NCI-H146 treated with DMSO at 0.1 percent for 48 hours (cell line): ENCODE measurements around the gene HS2ST1.
A peak's percentile ranks its signal among the peaks of the same experiment; 100 is the strongest.
"Not testable (repeated sequence)": the region's sequence is repeated elsewhere in the genome, so short reads cannot be mapped to it uniquely, and the experiment has no call there.

Experiments
- DNase-seq: peaks from one replicate; lab custom pipeline; 2025; ENCODE audit not compliant: unreplicated experiment; lab: John Stamatoyannopoulos, UW

The HS2ST1 gene

DNA sequence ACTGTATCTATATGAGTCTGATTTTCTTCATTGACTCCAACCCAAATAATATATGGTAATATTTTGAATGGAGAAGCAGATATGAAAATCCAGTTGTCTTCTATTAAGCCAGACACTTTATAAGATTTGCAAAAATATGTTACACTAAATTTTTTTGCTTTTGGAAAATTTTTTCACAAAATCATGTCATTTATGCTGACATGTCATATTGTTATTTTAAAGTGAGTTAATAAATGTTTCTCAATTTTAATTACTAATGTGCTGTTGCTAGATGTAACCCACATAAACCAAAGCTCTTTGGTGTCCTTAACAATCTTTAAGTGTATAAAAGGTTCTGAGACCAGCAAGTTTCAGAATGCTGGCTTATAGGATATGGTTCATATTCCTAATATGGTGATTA lies 142.5 kb downstream of the HS2ST1 start:
- no peak for DNase-seq

DNA sequence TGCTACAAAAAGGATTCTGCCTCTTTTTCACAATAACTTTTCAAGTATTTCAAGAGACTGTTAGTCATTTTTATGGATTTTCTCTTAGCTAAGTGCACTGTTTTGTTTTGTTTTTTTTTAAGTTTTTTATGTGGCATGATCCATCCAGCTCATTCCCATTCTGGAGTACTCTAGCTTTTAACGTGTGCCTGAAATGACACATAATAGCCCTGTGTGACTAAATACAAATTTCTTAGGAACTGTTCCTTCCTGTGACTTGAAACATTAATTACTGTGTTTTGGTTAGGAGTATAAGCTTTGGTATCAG lies 143.9 kb downstream of the HS2ST1 start:
- no peak for DNase-seq

DNA sequence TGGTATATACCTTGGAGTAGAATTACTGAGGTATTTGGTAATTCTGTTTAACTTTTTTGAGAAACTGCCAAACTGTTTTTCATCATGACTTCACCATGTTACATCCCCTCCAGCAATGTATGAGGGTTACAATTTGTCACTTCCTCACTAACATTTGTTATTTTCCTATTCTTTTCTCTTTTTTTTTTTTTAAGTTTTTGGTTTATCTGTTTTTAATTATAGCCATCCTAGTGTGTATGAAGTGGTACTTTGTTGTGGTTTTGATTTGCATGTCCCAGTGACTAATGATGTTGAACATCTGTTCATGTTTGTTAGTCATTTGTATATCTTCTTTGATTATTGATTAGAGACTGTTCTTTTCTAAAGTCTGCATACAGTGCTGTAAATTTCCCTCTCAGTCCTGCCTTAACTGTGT lies 147.3 kb downstream of the HS2ST1 start:
- no peak for DNase-seq

DNA sequence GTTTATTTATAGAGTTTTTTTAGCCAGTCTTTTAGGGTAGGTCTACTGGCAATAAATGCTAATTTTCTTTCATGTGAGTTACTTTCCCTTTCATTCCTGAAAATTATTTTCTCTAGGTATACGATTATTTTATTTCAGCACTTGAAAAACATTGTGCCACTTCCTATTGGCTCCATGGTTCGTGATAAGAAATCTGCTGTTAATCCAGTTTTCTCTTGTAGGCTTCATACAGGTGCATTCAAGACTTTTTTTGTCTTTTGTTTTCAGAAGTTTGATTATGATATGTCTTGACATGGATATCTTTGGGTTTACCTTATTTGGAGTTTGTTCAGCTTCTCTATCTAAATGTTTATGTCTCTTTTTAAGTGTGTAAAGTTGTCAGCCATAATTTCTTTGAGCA lies 148.3 kb downstream of the HS2ST1 start:
- DNase-seq, result no peak

DNA sequence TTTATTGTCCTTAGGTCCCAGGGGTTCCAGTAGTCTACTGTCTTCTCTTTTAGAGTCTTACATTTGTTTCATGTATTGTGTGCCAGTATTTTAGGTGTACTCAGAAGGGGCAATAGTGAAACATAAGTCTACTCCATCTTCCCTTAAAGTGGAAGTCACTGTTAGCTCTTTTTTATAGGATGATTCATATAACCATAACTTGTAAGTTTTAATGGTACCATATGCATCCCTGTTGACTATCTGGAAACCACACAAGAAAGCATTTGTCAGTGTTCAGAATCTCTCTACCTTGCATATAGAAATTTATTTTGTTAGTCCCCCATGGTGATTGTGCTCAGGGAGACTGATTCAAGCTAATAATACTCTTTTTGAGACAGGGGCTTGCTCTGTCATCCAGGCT lies 149.9 kb downstream of the HS2ST1 start:
- DNase-seq, result no peak

DNA sequence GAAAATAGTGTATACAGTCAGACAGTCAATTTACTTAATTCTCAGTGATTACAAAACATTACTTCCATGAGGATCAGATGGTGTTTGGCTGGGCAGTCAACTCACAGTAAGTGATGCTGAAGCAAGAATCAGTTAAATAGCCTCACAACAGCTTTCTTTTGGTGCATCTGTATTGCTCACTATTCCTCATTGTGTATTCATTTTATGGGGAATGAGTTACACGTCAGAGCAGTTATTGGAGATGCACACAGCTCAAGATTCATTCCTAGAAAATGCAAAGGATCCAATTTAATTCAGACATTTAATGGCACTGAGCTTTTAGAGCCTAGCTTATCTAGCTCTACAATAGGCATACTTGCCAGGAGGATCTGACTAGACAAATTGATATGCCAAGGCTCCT lies 150.6 kb downstream of the HS2ST1 start:
- DNase-seq, result no peak

DNA sequence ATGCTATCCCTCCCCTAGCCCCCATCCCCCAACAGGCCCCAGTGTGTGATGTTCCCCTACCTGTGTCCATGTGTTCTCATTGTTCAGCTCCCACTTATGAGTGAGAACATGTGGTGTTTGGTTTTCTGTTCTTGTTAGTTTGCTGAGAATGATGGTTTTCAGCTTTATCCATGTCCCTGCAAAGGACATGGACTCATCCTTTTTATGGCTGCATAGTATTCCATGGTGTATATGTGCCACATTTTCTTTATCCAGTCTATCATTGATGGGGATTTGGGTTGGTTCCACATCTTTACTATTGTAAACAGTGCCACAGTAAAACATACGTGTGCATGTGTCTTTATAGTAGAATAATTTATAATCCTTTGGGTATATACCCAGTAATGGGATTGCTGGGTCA lies 152.3 kb downstream of the HS2ST1 start:
- DNase-seq, result not testable (repeated sequence)

DNA sequence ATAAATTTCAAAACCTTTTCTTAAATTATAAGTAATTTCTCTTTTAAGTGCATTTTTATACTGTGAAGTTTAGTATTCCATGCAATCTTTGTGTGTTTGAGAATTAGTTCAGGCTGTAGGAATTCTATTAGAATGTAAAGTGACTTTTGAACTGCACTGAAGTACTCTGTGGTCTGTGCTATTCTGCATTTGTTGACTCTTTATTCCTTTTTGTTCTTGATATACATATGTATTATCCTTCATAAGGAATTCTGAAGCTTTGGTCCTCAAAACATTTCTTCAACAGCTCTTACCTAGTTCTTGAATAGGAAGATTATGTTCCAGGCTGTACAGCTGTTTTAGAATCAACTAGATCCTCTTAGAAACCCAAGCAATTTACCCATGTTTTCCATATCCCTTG lies 158.0 kb downstream of the HS2ST1 start:
- no peak for DNase-seq

DNA sequence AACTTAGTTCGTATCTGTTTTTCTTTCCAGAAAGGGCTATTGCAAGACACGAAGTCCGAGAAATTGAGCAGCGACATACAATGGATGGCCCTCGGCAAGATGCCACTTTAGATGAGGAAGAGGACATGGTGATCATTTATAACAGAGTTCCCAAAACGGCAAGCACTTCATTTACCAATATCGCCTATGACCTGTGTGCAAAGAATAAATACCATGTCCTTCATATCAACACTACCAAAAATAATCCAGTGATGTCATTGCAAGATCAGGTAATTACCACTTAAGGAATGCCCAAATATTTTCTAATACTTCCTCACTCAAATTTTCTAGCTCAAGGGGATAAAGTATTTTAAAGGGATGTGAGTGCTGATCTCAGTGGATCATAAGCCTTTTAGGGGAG lies 158.5 kb downstream of the HS2ST1 start:
- no peak for DNase-seq

DNA sequence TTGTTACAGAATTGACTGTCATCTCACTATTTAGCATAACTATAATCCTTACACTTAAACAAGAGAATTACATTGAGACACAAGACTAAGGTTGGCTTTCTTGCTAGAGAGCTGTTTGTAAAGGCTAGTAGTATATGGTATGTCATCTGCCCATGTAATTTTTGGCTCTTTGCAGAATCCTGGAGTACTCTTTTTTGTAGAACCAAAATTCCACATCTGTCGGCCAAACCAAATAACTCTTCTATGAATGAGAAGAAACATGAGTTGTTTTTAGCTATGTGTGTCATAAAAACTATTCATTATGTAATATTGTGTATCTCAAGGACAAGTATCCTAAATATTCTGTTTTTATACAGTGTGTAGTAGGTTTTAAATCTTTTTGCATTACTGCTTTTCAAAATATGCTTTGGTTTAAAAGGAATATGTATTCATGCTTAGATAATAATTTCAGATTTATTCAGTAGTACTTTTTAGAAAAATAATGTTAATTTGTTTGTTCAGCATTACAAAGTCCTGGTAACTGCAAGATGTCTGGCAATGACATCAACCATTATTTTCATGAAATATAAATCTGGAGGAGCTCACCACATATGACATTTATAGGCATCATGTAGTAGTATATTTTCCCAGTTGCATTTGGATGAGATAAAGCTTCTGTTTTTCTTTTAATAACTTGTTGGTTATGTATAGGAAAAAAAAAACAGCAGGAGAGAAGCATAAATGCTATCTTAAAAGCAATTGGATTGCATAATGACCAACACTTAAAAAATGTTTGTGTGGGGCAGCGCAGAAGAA lies 159.8 kb downstream of the HS2ST1 start:
- DNase-seq, result no peak

DNA sequence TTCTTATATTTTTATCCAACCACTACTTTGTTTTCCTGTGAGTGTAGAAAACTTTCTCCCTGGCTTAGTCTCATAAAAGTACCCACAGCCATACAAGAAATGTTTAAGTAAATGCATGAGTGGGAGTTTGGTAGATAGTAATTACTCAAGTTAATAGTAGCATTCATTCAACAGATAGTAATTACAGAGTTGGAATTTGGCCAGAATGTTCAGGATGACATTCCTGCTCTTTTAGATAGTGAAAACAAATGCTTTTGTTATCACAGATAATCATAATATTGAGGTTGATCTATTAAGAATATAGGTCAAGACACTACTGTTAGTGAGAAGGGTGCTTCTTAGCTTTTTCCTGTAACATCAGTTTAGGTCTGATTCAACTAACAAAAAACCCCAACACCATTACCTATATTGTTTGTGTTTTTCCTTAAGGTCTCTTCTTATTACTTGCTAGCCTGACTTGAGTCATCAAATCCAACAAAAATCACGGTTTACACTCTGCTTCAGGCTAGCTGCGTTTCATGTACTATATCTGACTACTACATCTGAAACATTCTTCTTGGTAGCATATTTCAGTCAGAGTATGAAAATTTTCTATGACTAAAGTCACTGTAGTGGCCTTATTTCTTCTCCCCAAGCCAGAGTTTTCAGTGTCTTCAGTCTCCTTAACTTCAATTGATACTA lies 163.7 kb downstream of the HS2ST1 start:
- no peak for DNase-seq

DNA sequence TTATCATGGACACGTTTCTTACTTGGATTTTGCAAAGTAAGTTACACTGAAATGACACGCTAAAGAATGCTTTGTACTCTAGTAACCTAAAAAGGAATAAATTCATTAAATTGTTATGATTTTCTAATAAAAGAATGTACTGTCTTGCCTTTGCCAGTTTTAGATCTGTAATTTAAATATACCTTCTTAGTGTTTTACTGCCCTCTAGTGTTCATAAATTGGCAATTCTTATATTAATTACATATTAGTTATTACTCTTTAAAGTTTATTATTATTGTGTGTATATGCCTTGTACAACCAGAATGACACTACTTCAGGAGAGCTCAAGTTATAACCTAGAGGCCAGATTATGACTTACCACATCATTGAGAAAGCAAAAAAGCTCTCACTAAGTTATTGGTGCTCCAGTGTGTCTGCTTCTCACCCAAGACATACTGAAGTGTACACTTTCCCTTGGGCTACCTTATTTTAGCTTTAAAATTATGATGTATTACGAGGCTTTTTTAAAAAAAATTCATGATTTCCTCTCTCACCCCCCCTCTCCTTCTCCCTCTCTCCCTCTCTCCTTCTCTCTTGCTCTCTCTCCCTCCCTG lies 169.9 kb downstream of the HS2ST1 start:
- peak; percentile 24 for DNase-seq

DNA sequence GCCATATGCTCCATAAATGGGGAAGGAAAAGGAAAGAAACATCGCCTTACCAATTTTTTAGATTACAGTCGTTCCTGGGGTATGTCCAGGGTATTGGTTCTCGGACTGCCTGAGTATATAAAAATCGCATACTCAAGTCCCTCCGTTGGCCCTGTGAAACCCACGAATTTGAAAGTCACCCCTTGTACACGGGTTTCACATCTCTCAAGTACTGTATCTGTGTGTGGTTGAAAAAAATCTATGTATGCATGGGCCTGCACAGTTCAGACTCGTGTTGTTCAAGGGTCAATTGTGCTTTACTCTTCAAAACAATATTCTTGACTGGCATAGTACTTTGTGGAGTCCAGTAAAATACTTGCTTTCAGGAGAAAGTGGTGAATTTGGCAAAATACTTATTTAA lies 171.7 kb downstream of the HS2ST1 start:
- DNase-seq, result no peak

DNA sequence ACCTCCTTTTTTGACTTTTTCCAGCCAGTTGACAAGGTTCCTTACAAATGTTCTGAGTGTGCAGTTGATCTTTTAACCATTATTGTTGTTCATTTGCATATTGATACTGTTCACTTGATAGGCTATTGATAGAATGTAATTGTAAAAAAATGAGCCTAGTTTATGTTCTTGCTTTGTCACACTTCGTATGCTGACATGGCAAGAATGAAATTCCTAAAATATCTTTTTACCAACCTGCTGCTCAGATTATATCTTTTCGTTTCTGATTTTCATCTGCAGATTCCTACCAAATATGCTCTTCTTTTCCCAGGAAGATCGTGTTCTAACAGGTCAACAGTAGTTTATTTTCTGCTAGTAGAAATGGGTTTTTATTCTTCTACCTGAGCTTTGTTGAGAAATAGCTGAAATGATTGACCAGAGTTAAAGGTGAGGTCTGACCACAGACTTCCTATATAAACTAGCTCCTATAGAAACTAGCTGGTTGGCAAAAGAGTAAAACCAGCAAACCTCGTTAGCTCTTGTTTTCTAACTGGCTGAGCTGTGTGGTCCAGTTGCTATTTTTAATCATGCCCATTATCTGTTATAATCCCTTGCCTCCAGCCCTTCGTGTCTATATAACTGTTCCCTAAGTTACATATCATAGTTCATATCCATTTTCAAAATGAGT lies 174.8 kb downstream of the HS2ST1 start:
- DNase-seq, result no peak

DNA sequence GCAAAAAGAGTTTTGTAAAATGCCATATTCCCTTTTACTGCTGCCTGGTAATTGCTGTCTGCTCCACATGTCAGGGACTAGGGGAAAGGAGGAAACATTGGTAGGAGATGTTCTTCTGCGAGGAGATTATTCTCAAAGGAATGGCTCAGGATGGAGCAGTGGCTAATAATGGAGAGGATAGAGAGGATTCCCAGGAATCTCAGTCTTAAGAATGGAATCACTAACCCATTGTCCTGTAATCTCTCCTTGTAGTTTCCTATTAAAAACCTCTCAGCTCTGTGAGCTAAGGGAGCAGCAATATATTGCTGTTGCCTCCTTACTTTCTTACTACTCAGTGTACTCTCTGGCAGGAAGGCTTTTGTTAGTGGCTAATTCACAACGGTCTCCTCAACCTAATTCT lies 175.4 kb downstream of the HS2ST1 start:
- DNase-seq, result no peak

DNA sequence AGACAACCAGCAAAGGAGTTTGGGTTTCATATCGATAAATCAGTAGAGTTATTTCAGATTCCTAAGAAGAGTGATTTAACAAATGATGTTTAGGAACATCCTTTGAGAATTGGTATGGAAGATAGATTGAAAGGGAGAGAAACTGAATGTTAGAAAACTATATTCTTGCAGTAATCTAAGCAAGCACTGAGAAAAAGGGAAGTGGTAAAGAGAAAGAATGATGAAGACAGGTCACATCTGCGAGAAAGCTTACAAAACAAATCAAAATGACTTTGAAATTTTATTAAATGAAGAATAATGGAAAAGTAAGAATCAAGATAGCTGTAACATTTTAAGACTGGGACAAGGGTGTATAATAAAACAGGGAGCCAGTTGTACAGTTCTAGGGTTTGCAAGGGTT lies 177.0 kb downstream of the HS2ST1 start:
- no peak for DNase-seq

DNA sequence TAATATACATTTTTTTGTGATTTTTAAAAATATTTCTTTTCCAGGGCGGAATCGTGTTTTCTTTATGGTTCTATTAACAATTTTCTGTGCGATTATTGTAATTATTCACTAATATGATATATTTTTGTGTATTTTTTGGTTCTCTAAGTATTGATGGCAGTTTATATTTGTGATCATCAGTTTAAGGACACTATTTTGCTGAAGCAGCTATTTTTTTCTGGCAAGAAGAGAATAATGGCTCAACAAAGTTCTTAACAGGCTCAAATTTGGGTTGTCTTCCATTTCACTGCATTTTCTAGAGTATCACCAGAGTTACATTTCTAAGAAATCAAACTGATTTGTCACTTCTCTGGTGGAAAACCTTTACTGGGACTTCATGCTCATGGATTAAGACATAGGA lies 178.4 kb downstream of the HS2ST1 start:
- DNase-seq, result no peak

DNA sequence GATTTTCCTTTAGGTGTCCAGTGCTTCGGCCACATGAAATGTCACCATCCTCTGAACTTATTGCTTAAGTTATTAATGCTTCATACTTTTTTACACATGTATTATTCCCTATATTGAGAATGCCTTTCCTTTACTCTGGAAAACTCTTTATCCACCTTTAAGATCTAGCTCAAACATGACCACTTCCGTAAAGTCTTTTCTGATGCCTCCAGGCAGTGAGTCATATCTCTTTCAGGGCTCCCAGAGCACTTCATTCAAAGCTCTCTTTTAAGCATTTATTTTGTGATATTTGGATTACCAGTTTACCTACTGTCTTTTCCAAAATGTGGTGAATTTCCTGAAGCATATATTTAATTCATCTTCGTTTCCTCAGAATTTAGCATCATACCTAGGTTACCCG lies 178.9 kb downstream of the HS2ST1 start:
- DNase-seq, result no peak

DNA sequence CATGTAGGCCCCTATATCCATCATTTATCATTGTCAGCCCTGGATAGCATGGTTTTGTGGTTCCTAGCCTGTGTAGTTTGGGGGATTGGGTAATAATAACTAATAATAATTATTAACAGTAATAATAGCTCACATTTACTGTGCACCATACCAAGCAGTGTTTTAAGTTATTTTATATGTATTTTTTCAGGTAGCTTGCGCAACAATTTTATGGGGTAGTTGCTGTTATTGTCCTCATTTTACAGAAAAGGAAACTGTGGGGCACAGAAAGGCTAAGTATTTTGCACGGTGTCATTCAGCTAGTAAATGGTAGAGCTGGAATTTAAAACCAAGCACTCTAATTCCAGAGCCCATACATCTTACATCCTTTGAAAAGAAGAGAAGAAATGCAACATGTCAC lies 179.8 kb downstream of the HS2ST1 start:
- DNase-seq, result no peak

DNA sequence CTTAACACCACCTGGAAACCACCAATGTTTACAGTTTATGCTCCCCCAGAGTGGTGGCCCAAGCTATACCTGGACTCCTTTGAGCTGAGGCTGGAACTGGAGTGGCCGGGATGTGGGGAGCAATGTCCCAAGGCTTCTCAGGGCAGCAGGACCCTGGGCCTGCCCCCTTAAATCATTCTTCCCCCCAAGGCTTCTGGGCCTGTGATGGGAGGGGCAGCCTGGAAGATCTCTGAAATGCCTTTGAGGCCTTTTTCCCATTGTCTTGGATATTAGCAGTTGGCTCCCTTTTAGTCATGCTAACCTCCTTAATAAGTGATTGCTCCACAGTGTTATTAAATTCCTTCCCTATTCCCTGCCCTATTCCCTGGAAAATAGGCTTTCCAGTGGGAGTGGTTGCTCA lies 185.8 kb downstream of the HS2ST1 start:
- no peak for DNase-seq

DNA sequence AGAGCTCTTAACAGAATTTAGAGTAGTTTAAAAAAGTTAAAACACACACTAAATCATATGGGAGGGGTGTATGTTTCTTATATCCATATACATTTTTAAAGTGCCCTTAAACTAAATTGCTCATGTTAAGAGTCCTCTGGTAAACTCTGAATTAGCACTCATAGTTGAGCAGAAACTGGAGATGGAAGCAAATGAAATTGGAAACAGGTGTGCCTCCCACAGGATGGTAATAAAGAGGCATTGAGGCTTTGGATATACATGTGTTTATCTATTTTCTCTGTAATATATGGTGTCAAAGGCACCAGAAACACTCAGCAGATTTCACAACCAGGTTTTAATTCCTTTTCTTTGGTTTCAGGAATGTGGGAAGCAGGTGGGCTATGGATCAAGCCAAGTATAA lies 188.6 kb downstream of the HS2ST1 start:
- DNase-seq, result no peak

DNA sequence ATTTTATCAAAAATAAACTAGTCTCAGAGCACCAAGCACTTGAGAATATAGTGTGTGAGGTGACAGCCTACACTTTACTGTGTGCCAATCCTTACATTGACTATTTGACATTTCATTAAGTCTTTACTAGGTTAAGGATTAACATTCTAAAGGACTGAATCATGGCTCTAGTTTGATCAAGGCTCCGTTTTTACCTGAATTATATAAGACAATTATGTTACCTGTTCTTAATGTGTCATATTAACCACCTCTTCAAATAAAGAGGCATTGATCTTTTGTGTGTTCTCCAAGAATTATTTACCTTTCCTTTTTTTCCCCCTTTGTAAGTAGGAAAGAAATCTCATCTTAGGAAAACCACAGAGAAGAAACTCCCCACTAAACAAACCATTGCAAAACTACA lies 189.7 kb downstream of the HS2ST1 start:
- no peak for DNase-seq
